HL-60 (cell line): ENCODE measurements around the gene CMIP.

Experiments
- DNase-seq, 2 experiments: peaks; one replicate each; pipeline ENCODE4 v3.0.0-alpha.2; 2010 to 2020; ENCODE audit warnings: low read depth in 1 of 2, low spot score in 1 of 2
- H3K27ac ChIP-seq: fragments of 250-450 bp; sonication (Bioruptor Pico); replicated peaks from 2 replicates; pipeline ENCODE4 v1.5.1; 2020; ENCODE audit warnings: mild to moderate bottlenecking, moderate library complexity
- H3K27me3 ChIP-seq: fragments of 250-450 bp; sonication (Bioruptor Pico); 2 replicates; pipeline ENCODE4 v1.5.1; 2021; ENCODE audit warnings: mild to moderate bottlenecking, moderate library complexity; ENCODE audit not compliant: insufficient read depth, poor library complexity, severe bottlenecking
- H3K4me3 ChIP-seq: replicated peaks from 2 replicates; pipeline ENCODE4 v1.5.1; 2011; ENCODE audit warnings: mild to moderate bottlenecking, control low read depth, low read length; ENCODE audit not compliant: insufficient read depth
- CTCF ChIP-seq: IDR thresholded peaks from one replicate; pipeline ENCODE4 v1.5.1; 2011; ENCODE audit warnings: low read length, control low read depth, inconsistent platforms; ENCODE audit not compliant: insufficient read depth
- GABPA ChIP-seq: IDR thresholded peaks from 2 replicates; pipeline ENCODE4 v1.6.1; 2012; ENCODE audit warnings: low read depth
- POLR2AphosphoS5 ChIP-seq: IDR thresholded peaks from 2 replicates; pipeline ENCODE4 v1.6.1; 2012; ENCODE audit warnings: low read depth
- REST ChIP-seq: IDR thresholded peaks from 2 replicates; pipeline ENCODE4 v1.6.1; 2012; ENCODE audit warnings: low read depth; ENCODE audit not compliant: insufficient replicate concordance
- SPI1 ChIP-seq: IDR thresholded peaks from 2 replicates; pipeline ENCODE4 v1.6.1; 2012; ENCODE audit warnings: low read depth, mild to moderate bottlenecking, borderline replicate concordance

Gene CMIP

DNA sequence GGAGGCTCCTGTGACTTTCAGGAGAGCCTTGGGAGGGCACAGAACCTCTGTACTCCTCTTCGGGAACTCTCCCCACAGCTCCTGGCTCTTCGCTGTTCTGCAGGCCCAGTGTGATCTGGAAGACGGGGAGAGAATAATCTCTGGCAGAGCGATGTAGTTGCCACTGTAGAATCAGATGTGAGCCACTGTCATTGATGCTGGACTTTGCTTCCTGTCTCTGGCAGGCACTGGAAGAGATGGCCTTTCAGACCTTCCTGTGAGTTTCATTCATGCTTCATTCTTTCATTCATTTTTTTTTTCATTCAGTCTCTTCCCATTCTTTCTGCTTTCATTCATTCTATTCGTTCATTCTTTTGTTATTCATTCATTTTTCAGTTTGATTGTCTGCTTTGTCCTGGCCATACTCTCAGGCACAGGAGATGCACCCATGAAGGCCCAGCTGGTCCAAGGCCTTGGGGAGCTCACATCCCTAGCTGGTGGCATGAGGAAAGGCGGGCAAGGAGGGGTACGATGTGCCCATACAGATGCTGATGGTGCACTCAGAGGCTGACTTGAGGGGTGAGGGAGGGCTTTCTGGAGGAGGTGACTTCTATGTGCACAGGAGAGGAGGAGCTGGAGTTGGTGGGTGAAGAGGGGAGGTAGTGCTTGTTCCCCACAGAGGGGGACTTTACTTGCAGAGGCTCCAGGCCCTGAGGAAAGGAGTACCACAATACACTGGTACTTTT, 44.2 kb downstream of the CMIP start:
- no peak overlapping the region for H3K27ac ChIP-seq
- no peaks in the 10 kb centered on the region for H3K27me3 ChIP-seq
- no peak overlapping the region for H3K4me3 ChIP-seq
- TF ChIP-seq POLR2AphosphoS5 (no peak), SPI1 (no peak)
- no peak for DNase-seq

DNA sequence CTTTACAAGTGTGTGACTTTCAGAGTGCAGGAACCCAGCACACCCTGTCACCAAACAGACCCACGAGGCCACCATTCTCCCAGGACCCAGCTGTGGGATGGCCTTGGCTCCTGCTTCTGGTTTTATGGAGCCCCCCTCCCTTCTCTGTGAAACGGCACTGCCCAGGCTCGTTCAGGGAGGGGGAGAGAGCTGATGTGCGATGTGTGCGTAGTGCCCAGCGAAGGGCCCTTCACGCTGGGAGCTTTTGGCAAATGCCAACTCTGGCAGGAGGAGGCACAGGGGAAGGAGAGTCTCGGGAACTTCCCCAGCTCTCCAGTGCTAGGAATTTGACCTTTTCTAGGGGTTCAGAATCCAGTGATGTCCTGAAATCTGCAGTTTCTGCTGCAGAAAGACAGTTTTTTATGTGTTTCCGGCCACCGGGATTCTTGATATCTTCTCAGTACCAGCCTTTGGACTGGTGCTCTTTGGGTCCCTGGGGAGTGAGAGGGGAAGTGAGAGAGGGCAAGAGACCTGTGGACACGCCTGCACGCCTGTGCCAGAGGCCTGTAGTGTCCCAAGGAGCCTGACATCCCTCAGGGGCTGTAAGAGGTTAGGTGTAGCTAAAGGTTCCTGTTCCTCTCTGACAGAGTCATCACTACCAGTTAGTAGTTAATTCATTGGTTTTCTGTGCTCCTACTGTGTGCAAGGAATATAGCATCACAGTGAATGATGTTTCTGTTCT, 45.1 kb downstream of the CMIP start:
- DNase-seq = no peak
- no peaks in the 10 kb centered on the region for H3K27me3 ChIP-seq

GRCh38 chr16:81491541-81492188, 47.1 kb downstream of the CMIP start:
- TF ChIP-seq REST (no peak), SPI1 (no peak), GABPA (no peak), CTCF (no peak), POLR2AphosphoS5 (no peak)
- DNase-seq = no peak
- Histone ChIP-seq H3K27me3 (no peaks in the 10 kb centered on the region), H3K4me3 (no peak overlapping the region), H3K27ac (no peak overlapping the region)

More for the DNA sequence above, 45.1 kb downstream of the CMIP start:
- Histone ChIP-seq H3K4me3 (no peak overlapping the region), H3K27ac (no peak overlapping the region)
- TF ChIP-seq SPI1 (no peak), POLR2AphosphoS5 (no peak), REST (no peak), GABPA (no peak), CTCF (no peak)

DNA sequence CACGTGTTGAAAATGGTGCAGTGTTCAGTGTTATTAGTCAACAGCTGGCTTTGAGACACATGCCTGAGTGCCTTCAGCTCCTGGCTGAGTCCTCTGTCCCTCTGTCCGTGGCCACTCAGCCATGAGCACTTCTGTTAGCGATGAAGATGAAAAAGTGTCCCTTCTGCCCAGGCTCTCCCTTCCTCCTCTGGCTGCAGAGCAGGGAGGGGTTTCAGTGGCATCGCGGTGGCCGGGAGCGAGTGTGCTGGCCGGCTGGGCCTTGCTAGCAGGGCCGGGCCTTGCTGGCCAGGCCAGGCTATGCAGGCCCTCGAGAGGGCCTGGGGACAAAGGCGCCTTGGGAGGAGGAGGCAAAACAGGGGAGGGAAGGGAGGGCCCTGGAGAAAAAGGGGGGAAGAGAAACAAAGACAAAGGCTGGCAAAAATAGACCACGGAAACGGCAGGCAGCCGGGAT, 47.7 kb downstream of the CMIP start:
- Histone ChIP-seq H3K27me3 (no peaks in the 10 kb centered on the region), H3K27ac (no peak overlapping the region), H3K4me3 (no peak overlapping the region)
- TF ChIP-seq REST (no peak), POLR2AphosphoS5 (no peak), CTCF (no peak), SPI1 (no peak), GABPA (no peak)
- DNase-seq = no peak
